Measurements from ENCODE around the gene ZNF549. TPM values are rescaled to one million over a fixed set of nuclear protein-coding genes. Genes with fewer than 3 reads are reported as not detected.

Gene ZNF549
- total RNA-seq, 1 donor from 2014 or later, result 11.5 TPM

DNA sequence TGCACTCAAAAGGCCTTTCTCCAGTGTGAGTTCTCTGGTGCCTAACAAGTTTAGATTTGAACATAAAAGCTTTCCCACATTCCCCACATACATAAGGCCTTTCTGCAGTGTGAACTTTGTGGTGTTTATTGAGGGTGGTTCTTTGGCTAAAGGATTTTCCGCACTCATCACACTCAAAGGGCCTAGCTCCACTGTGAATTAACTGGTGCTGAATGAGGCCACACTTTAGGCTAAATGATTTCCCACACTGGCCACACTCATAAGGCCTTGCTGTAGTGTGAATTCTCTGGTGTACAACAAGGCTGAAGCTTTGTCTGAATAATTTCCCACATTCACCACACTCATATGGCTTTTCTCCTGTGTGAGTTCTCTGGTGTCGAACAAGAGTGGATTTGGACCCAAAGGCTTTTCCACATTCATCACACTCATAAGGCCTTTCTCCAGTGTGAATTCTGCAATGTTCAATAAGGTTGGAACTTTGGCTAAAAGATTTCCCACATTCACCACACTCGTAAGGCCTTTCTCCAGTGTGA is 45.3 kb downstream of the ZNF549 start:
- Mint-ChIP-seq H3K4me1 (ENCODE audit: low read depth) (peaks cover 2% of the 10 kb centered on the region), H3K36me3 (ENCODE audit: insufficient read depth) (peaks cover 72% of the 10 kb centered on the region), H3K9me3 (ENCODE audit: low read depth) (peaks cover 75% of the 10 kb centered on the region)

DNA sequence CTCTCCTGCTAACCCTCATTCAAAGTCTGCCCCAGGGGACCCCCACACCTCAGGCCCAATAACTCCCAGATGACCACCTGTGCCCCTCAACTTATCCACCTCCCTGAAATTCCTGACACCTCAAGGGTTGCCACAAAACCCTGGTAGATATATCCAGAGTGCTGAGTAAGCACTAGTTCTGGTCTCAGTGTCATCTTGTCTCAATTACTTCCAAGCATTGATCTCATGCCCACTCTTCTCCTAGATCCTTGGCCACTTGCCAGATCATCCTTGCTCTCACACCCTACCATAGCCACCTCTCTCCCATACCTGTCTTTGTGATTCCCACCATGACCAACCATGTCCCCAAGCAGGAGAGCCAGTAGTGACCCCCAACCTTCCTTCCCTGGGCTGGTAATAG is 49.5 kb downstream of the ZNF549 start:
- Mint-ChIP-seq H3K4me1 (ENCODE audit: low read depth) (peaks cover 8% of the 10 kb centered on the region), H3K27me3 (no peaks in the 10 kb centered on the region), H3K9me3 (ENCODE audit: low read depth) (peaks cover 66% of the 10 kb centered on the region), H3K4me3 (ENCODE audit: low read depth) (peak overlapping the region; percentile 50), H3K36me3 (ENCODE audit: insufficient read depth) (peaks cover 64% of the 10 kb centered on the region), H3K27ac (peak overlapping the region; percentile 44)
- no peak for DNase-seq (ENCODE audit: low spot score, unreplicated experiment)
- TF ChIP-seq, protein P1, sequence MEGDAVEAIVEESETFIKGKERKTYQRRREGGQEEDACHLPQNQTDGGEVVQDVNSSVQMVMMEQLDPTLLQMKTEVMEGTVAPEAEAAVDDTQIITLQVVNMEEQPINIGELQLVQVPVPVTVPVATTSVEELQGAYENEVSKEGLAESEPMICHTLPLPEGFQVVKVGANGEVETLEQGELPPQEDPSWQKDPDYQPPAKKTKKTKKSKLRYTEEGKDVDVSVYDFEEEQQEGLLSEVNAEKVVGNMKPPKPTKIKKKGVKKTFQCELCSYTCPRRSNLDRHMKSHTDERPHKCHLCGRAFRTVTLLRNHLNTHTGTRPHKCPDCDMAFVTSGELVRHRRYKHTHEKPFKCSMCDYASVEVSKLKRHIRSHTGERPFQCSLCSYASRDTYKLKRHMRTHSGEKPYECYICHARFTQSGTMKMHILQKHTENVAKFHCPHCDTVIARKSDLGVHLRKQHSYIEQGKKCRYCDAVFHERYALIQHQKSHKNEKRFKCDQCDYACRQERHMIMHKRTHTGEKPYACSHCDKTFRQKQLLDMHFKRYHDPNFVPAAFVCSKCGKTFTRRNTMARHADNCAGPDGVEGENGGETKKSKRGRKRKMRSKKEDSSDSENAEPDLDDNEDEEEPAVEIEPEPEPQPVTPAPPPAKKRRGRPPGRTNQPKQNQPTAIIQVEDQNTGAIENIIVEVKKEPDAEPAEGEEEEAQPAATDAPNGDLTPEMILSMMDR (IDR thresholded peaks at IDR 0.05; ENCODE audit: unreplicated experiment), result no peak

More for the DNA sequence above, 45.3 kb downstream of the ZNF549 start:
- TF ChIP-seq, protein P1 (IDR thresholded peaks at IDR 0.05; ENCODE audit: unreplicated experiment), result no peak
- H3K4me3 Mint-ChIP-seq (ENCODE audit: low read depth), result no peak overlapping the region
- no peak overlapping the region for H3K27ac Mint-ChIP-seq
- H3K27me3 Mint-ChIP-seq, result no peaks in the 10 kb centered on the region
- no peak for DNase-seq (ENCODE audit: low spot score, unreplicated experiment)

DNA sequence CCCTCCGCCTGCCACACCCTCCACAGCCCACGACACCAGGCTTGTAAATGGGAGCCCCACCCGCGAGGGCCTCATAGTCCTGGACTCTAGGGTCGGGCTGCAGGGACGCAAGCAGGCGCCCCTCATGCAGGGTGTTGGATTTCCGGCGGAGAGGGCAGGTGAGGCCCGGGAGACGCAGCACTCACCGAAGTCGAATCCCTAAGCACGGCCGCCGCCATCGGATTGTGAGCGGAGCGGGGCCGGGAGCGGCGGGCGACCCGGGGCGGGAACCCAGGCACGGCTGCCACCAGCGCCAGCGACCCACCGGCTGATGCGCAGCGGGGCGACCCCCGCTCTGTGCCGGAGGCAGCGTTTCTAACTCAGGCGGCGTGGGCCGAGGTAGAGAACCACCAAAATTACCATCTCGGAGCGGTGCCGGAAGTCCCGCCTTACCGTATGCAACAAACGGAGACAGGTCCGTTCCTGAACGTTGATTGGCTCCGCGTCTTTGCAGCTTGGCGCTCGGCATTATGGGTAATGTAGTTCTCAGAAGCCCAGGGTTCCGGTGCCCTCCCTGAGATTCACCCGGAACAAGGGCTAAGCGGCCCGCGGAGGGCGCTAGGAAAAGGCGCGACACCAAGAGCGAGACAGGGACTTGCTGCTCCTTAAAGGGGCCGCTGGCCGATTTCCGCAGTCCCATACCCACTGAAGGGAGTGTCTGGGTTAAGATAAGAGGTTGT is 51.5 kb downstream of the ZNF549 start, which contains the start of gene ZNF416:
Gene ZNF416 (minus strand): TSS at position 425 of the 719 bp plus-strand sequence. CDS start 207 bp downstream, at position 218.
- peak; percentile 88 for DNase-seq (ENCODE audit: low spot score, unreplicated experiment)
- H3K4me3 Mint-ChIP-seq (ENCODE audit: low read depth), result peak within 1 kb of the TSS; percentile 82
- peak within 1 kb of the TSS; percentile 59 for H3K27ac Mint-ChIP-seq
- peaks cover 50% of the 10 kb centered on the region for H3K36me3 Mint-ChIP-seq (ENCODE audit: insufficient read depth)
- H3K27me3 Mint-ChIP-seq, result peaks cover 4% of the 10 kb centered on the region
- TF ChIP-seq, protein P1 (IDR thresholded peaks at IDR 0.05; ENCODE audit: unreplicated experiment), result peak; percentile 29
- H3K4me1 Mint-ChIP-seq (ENCODE audit: low read depth), result peaks cover 8% of the 10 kb centered on the region
- H3K9me3 Mint-ChIP-seq (ENCODE audit: low read depth), result peaks cover 54% of the 10 kb centered on the region

DNA sequence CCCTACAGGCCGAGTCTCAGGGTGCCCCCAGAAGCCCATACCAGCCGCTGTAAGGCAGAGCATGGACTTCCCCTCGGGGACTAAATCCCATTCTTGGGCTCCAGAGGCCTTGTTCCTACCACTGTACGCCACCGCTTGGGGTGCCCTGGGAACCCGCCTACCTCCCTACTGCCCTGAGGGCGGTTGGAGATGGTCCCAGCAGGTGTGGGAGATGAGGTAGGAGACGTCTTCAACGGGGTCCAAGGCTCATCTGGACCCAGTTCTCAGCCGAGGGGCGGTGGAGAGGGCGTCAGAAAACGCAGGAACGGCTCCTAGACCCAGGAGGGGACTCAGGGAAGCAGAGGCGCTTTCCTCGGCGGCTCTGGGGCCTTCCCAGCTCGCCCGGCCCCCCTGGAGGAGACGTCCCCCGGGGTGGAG is 56.0 kb downstream of the ZNF549 start:
- Mint-ChIP-seq H3K27ac (no peak overlapping the region), H3K4me1 (ENCODE audit: low read depth) (peaks cover 9% of the 10 kb centered on the region), H3K4me3 (ENCODE audit: low read depth) (peak overlapping the region; percentile 21), H3K36me3 (ENCODE audit: insufficient read depth) (peaks cover 45% of the 10 kb centered on the region), H3K27me3 (peaks cover 4% of the 10 kb centered on the region), H3K9me3 (ENCODE audit: low read depth) (peaks cover 49% of the 10 kb centered on the region)
- TF ChIP-seq, protein P1 (IDR thresholded peaks at IDR 0.05; ENCODE audit: unreplicated experiment), result no peak
- DNase-seq (ENCODE audit: low spot score, unreplicated experiment), result no peak

DNA sequence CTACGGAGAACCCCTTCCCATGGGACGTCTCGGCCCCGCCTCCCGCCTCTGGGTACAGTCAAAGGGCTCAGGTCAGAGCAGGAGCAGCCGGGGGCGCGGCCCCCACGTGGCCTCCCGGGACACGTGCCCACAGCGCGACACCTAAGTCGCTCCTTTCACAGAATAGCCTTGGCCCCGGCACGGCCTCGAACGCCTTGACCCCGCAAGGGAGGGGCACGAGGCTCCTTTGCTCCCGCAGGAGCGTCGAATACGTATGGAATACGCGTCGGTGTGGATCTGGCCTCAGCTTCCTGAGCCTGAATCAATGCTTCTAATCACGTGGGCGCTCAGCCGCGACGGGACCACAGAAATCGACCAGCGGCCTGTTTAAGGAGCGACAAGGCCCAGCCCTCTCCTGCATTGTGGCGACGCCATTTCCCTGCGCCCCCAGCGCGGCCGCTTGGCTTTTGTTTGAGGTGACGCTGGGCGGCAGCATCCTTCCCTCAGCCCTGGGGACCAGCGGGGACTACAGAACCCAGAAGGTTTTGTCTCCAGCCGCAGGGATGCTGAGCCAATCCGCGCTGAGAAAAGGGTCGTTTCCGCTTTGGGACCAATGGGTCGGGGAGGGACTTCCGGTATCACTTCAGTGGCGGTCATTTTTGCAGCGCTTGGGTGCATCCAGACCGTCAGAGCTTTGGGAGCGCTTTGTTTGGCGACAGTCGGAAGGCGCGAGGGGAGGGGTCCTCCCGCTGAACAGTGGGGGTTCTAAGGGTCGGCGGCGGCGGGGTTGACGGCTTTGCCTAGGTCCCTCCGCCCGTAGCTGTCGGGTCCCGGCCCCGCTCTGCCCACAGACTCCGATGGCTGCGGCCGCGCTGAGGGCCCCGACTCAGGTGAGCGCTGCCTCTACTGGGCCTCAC is 56.6 kb downstream of the ZNF549 start, which contains the start of gene ZIK1:
Gene ZIK1 (plus strand): TSS at position 625 of the 896 bp plus-strand sequence. CDS start 212 bp downstream, at position 837.
- H3K9me3 Mint-ChIP-seq (ENCODE audit: low read depth), result peaks cover 54% of the 10 kb centered on the region
- H3K36me3 Mint-ChIP-seq (ENCODE audit: insufficient read depth), result peaks cover 50% of the 10 kb centered on the region
- peaks cover 4% of the 10 kb centered on the region for H3K27me3 Mint-ChIP-seq
- peaks cover 8% of the 10 kb centered on the region for H3K4me1 Mint-ChIP-seq (ENCODE audit: low read depth)
- H3K4me3 Mint-ChIP-seq (ENCODE audit: low read depth), result peak within 1 kb of the TSS; percentile 94
- H3K27ac Mint-ChIP-seq, result peak within 1 kb of the TSS; percentile 92
- peak; percentile 76 for DNase-seq (ENCODE audit: low spot score, unreplicated experiment)
- TF ChIP-seq, protein P1 (IDR thresholded peaks at IDR 0.05; ENCODE audit: unreplicated experiment), result peak; percentile 8

Measured in progenitor cell of endocrine pancreas (in vitro differentiated cells).